LHCN-M2 (cell line): ENCODE results near the gene UBE4B. TPM values are rescaled to one million over a fixed set of nuclear protein-coding genes. Genes with fewer than 3 reads are reported as not detected.
"Not testable (repeated sequence)": the region's sequence is repeated elsewhere in the genome, so short reads cannot be mapped to it uniquely, and the experiment has no call there.

ENCODE experiments used
- DNase-seq: peaks from one replicate; pipeline ENCODE4 v3.0.0-alpha.2; 2012; ENCODE audit warnings: low read depth
- polyA plus RNA-seq: library from polyadenylated mRNA; unstranded; fragments of >200 nt; gene quantifications from one replicate; pipeline ENCODE4 v1.2.1, GENCODE V29; 2012; ENCODE audit warnings: missing spikeins
- total RNA-seq: library from RNA; depleted of rRNA; stranded (reverse); fragments of >200 nt; gene quantifications from 2 replicates; pipeline ENCODE4 v1.2.3, GENCODE V29; 2014; rRNA removed

UBE4B gene
- 24.7 and 27.6 TPM in 2 replicates for total RNA-seq
- 16.1 TPM for polyA plus RNA-seq

- DNase-seq, result peak; percentile 96
Measured at GRCh38 chr1:10032590-10033358, at the start of gene UBE4B. TSS of gene UBE4B (plus strand) at chr1:10032958. CDS start at chr1:10033671, 713 bp downstream.

GRCh38 chr1:9984253-9984652, 48.5 kb upstream of the UBE4B start:
- DNase-seq, result no peak

- DNase-seq, result no peak
Measured at GRCh38 chr1:9985001-9985400, 47.8 kb upstream of the UBE4B start.

GRCh38 chr1:9989773-9990172, 43.0 kb upstream of the UBE4B start:
- DNase-seq, result no peak

GRCh38 chr1:9990944-9991343, 41.8 kb upstream of the UBE4B start:
- no peak for DNase-seq

GRCh38 chr1:9992910-9993309, 39.8 kb upstream of the UBE4B start:
- DNase-seq, result no peak

GRCh38 chr1:9993561-9994075, 39.1 kb upstream of the UBE4B start:
- DNase-seq, result no peak

- DNase-seq, result no peak
Measured at GRCh38 chr1:9996624-9997582, 35.9 kb upstream of the UBE4B start, which contains the start of gene RBP7. TSS of gene RBP7 (plus strand) at chr1:9997228. CDS start at chr1:9997259, 31 bp downstream.

- DNase-seq, result no peak
Measured at GRCh38 chr1:10001016-10001665, 31.6 kb upstream of the UBE4B start.

- DNase-seq, result not testable (repeated sequence)
Measured at GRCh38 chr1:10005248-10005647, 27.5 kb upstream of the UBE4B start.

GRCh38 chr1:10007169-10007568, 25.6 kb upstream of the UBE4B start:
- no peak for DNase-seq

GRCh38 chr1:10014016-10014415, 18.7 kb upstream of the UBE4B start:
- DNase-seq, result no peak

- no peak for DNase-seq
Measured at GRCh38 chr1:10019561-10019960, 13.2 kb upstream of the UBE4B start.

- DNase-seq, result no peak
Measured at GRCh38 chr1:10020086-10020485, 12.7 kb upstream of the UBE4B start.

GRCh38 chr1:10020678-10021077, 12.1 kb upstream of the UBE4B start:
- DNase-seq, result not testable (repeated sequence)

GRCh38 chr1:10021992-10022391, 10.8 kb upstream of the UBE4B start:
- not testable (repeated sequence) for DNase-seq

GRCh38 chr1:10022656-10023055, 10.1 kb upstream of the UBE4B start:
- no peak for DNase-seq

GRCh38 chr1:10025354-10025753, 7.4 kb upstream of the UBE4B start:
- no peak for DNase-seq

GRCh38 chr1:10027027-10027426, 5.7 kb upstream of the UBE4B start:
- no peak for DNase-seq

GRCh38 chr1:10028956-10029500, 3.7 kb upstream of the UBE4B start:
- DNase-seq, result not testable (repeated sequence)

GRCh38 chr1:10031461-10031860, 1.3 kb upstream of the UBE4B start:
- peak; percentile 21 for DNase-seq
